GM19455 (cell line): ENCODE measurements around the gene CCDC83.
A peak's percentile ranks its signal among the peaks of the same experiment; 100 is the strongest.
"Not testable (repeated sequence)": the region's sequence is repeated elsewhere in the genome, so short reads cannot be mapped to it uniquely, and the experiment has no call there.

Experiments used
- ATAC-seq: cut with Tn5 transposase; IDR thresholded peaks from one replicate; pipeline ENCODE4 v1.9.1; 2021; ENCODE audit not compliant: unreplicated experiment

The CCDC83 gene

DNA sequence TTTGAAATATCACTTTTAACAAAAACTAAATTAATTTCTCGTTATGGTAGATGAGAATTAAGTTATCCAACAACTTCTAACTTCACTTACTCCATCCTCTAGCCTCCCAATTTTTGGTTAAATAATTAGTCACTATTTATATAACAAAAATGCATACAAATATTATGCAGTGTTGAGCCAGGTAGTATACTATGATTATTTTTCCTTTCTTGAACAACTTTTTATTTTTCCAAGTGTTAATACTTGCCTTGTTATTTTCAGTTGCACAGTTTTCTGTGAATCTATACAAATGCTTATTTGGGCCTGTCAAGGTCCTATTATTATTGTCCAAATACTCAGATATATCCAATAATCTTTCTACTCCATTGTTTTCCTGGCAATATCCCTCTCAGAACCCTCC lies 19.9 kb upstream of the CCDC83 start:
- no peak for ATAC-seq

DNA sequence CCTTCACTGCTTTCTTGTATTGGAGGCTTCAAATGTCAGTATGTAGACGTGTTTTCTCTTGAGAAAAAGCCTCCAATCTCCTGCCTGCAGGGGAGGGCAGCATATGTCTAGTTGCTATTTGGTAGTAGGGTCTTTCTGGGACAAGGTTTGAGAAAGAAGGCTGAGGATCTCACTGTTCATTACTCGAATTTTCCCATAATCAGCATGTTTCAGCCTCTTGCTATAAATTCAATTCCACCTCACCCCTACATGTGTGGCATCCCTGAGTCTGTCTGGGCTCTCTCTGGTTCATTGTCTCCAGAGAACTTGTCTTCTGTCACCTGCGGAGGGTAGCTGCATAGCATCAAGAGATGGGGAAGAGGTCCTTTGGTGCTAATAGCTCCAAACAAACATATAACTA lies 19.5 kb upstream of the CCDC83 start:
- no peak for ATAC-seq

DNA sequence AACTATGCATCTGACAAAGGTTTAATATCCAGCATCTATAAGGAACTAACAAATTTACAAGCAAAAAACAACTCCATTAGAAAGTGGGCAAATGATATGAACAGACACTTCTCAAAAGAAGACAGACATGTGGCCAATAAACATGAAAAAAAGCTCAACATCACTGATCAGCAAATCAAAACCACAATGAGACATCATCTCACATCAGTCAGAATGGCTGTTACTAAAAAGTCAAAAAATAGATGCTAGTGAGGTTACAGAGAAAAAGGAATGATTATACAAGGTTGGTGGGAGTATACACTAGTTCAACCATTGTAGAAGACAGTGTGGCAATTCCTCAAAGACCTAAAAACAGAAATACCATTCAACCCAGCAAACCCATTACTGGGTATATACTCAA lies 14.3 kb upstream of the CCDC83 start:
- not testable (repeated sequence) for ATAC-seq

DNA sequence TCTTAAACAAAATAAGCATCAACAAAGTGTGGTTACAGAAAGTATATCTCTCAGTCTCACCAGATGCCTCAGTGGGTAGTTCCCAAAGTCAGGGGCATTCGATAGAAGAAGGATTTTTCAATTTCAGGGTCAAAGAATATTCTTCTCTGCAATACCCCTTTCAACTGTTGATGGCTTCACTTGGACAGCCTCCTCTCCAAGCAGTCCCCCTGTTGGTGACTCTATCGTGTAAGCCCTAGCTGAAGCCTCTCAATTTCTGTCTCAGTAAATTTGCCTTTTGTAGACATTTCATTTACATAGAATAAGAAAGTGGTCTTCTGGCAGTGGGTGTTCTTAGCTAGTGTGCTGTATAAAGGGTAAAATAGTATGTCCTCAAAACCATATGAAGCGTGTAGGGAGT lies 11.3 kb upstream of the CCDC83 start:
- ATAC-seq = no peak

DNA sequence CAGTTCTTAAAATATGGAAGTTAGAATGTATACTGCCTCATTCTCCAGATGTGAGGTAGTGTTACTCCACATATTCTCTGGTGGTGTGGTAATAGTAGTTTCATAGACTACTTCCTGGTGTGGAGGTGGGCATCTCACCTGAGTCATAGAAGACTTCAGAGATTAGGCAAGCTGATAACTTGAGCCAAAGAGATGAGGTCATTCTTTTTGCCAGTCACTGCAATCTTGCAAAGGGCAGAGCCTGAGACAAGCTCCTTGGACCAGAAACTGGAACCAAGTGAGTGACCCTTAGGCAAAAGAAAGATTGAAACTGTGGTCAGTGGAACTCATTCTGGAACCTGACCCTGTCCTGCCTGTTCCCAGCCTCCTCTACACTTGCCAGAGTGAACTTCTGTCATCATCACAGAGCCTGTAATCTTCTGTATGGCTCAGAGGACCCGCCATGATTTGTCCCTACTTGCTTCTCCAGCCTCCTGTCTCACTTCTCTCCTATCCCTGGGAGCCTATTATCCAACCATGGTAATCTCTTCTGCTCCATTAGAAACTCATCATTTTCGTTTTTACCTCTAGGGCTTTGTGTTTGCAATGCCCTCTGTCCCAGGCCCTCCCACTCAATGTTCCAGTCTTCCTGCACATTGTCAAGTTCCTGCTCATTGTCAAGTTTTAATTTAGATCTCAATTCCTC lies 10.6 kb upstream of the CCDC83 start:
- no peak for ATAC-seq

DNA sequence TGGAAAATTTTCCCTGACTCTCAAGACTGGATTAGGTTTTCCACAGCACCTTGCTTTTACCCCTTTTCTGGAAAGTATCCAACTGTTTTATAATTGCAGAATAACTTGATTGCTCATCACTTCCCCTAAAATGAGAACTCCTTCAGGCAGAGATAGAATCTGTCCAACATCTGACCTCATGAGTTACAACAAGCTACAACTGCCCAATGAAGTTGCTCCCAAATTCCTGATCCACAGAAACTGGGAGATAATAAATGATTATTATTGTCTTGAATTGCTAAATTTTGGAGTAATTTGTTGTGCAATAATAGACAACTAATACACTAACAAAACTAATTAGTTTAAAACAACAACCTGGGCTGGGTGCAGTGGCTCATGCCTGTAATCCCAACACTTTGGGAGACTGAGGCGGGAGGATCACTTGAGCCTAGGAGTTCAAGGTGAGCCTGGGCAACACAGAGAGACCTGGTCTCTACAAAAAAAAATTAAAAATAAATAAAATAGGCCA lies 10.0 kb upstream of the CCDC83 start:
- ATAC-seq = no peak

DNA sequence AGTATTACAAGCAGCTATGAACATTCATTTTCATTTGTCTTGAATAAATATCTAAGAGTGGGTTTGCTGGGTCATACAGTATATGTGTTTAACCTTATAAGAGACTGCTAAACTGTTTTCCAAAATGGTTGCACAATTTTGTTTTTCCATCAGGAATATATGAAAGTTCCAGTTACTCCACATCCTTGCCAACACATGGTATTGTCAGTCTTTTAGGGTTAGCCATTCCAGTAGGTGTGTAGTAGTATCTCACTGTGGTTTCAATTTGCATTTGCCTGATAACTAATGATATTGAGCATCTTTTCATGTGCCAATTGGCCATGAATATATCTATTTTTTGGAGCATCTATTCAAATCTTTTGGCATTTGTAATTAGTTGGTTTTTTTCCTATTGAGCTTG lies 7.7 kb upstream of the CCDC83 start:
- ATAC-seq = no peak

DNA sequence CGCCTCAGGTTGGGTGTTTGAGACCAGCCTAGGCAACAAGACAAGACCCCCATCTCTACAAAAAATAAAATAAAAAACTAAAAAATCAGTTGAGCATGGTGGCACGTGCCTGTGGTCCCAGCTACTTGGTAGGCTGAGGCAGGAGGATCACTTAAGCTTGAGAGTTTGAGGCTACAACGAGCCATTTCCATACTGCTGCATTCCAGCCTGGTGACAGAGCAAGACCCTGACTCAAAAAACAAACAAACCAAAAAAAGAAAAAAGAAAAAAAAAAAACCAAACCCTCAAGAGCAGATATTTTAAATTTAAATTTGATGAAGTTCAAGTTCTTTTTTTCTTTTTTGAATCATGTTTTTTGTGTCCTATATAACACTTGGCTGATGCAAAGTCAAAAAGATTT lies 7.2 kb upstream of the CCDC83 start:
- no peak for ATAC-seq

DNA sequence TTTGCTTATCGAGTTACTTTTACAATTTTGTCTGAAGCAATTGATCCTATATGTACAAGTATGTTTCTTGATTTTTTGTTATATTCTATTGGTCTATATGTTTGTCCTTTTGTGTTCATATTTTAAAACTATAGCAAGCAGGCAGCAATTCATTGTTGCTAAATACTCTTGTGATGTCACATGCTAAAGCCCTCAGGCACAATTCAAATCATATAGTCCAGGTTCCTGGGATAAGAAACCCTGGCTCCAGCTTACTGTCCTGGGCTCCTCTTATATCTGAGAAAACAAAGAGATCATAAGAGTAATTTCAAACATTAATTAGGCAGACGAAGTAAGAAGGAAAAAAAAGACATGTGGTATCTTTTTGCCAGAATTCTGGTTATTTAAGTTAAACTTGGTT lies 6.6 kb upstream of the CCDC83 start:
- no peak for ATAC-seq

DNA sequence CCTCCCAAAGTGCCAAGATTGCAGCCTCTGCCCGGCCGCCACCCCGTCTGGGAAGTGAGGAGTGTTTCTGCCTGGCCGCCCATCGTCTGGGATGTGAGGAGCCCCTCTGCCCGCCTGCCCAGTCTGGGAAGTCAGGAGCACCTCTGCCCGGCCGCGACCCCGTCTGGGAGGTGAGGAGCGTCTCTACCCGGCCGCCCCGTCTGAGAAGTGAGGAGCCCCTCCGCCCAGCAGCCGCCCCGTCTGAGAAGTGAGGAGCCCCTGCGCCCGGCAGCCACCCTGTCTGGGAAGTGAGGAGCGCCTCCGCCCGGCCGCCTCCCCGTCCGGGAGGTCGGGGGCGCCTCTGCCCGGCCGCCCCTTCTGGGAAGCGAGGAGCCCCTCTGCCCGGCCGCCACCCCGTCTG lies 2.4 kb upstream of the CCDC83 start:
- ATAC-seq = not testable (repeated sequence)

DNA sequence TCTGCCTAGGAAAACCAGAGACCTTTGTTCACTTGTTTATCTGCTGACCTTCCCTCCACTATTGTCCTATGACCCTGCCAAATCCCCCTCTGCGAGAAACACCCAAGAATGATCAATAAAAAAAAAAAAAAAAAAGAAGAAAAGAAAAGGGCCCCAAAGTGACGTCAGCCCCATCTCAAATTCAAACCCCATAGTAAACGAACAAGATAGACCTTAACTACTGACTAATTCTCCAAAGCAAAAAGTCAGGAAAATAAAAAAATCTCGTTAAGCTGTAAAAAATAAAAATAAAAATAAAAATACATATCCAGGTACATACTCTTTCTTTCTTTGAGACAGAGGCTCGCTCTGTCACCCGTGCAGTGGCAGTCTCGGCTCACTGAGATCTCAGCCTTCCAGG lies 1.6 kb upstream of the CCDC83 start:
- ATAC-seq = not testable (repeated sequence)

DNA sequence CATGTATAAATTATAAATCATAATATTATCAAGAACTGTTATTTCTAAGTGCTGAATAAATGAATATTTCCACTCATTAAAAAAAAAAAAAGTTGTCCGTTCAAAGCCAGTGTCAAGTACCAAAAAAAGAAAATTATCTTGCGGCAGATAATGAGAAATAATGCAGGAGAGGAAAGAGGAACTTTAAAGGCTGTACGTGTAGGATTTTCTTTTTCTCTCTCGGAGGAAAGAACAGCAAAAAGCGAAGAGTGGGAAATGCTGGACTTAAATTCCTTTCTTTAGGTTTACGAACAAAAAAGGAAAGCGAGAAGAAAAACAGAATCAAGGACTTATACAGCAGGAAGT lies 999 bp upstream of the CCDC83 start:
- ATAC-seq = no peak

DNA sequence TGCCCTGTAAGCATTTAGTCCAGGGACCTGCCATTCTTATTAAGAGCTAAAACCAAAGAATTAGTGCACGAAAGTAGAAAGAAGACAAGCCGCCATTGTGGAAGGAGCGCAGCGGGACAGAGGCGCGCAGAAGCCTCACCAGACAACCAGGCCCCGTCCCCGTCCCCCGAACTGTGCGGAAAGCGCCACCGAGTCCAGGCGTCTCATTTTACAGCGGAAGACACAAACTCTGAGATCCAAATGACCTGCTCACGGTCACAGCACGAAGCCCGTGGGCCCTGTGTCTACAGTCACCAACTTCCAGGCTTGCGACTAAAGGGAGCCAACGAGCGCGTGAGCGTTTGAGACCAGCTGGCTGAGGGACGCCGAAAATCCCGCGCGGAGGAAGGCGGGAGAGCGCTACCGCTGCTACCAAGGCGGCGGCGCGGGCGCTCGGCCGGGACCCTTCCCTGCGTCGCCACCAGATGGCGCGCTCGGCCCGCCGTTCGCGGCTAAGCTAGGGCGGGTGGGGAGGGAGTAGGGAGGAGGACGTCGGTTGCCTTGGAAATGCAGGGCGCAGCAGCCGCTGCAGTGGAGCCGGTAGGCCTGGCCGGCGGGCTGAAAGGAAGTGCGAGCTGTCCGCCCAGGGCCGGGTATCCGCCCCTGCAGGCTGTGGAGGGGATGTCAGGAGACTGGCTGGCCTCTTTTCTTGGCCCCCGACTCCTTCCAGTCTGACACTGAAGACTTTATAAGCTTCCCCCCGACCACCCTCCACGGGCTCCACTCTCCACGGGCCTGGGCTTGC lies 434 bp upstream of the CCDC83 start:
- peak; percentile 99 for ATAC-seq

DNA sequence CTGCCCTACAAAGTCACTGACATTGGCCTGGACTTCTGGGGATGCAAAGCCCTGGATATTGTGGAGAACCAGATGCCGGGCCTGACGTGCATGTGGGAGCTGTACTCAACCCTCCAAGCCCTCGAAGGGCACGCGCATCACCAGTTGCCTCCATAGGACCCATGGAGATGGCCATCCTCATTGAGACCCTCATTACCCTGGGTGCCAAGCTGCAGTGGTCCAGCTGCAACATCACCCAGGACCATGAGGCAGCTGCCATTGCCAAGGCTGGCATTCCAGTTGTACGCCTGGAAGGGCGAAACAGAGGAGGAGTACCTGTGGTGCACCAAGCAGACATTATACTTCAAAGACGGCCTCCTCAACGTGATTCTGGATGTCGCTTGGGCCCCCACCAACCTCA lies 1.9 kb downstream of the CCDC83 start:
- ATAC-seq = no peak

DNA sequence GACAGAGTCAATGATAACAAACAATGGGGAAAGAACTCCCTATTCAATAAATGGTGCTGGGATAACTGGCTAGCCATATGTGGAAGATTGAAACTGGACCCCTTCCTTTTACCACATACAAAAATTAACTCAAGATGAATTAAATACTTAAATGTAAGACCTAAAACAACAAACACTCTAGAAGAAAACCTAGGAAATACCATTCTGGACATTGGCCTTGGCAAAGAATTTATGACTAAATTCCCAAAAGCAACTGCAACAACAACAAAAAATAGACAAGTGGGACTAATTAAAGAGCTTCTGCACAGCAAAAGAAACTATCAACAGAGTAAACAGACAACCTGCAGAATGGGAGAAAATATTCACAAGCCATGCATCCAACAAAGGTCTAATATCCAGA lies 4.4 kb downstream of the CCDC83 start:
- ATAC-seq = not testable (repeated sequence)

DNA sequence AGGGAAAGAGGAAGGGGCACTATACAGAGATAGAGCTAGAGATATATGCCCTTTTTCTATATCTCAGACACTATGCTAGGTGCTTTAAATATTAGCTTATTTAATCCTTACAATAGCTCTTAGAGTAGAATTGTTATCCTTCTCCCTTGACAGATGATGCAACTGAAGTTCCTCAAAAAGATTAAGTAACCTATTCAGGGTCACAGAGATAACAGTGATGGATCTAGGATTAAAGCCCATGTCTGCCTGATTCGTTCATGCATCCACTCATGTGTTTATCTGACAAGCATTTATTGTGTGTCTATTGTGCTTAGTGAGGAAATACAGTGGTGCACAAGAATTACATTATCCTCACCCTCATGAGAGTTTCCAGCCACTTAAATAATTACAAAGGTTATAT lies 8.7 kb downstream of the CCDC83 start:
- ATAC-seq = no peak

DNA sequence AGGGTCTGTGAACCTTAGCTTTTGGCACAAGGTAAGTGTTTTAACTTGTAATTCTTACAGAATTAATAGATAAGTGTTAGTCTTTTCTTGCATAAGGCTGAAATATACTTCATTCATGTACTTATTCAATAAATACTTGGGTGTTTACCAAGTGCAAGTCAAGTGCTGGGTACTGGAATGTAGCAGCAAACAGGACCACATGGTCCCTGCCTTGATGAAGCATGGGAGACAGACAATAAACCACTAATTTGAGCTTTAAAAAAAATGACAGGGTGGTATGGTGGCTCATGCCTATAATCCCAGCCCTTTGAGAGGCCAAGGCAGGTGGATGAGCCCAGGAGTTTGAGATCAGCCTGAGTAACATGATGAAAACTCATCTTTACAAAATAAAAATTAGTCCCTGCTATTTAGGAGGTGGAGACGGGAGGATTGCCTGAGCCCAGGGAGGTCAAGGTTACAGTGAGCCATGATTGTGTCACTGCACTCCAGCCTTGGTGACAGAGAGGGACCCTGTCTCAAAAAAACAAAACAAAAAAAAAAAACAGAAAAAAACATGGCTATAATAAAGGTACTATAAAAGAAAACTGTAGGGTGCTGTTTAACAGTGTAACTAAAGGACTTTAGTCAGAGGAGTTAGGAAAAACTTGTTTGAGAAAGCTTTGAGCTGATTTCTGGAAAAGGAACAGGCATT lies 11.1 kb downstream of the CCDC83 start:
- ATAC-seq = no peak

DNA sequence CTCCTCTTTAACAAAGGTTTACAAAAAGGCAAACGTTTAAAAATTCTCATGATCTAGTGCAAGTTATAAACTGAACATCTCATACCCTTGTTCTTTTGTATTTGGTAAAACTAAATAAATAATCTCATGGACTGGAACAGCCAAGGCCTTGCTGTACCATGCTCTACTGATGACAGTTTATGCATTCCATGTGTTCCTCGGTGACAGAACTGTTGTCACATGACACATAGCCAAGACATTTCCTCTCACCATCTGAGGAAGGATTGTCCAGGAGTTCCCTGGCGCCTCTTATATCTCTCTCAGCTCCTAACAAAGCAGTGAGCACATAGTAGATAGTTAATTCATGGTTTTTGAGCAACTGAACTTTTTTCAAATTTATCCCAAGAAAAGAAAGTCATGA lies 12.6 kb downstream of the CCDC83 start:
- no peak for ATAC-seq

DNA sequence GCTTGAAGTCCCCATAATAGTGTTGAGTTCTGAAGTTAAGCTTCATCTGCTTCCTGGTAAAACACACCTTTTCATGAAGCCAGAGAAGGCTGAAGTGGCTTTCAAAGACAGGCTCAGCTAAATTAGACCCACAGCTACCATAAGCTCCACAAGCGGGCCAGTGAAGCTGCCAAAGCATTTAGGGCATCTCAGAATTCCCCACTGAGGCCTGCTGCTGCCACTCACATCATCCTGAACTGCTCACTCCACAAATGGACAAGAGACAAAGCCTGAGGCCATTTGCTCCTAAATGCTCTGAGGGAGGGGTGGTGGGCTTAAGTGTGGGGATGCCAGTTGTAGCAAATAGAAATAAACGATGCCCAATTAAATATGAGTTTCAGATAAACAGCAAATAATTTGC lies 14.6 kb downstream of the CCDC83 start:
- ATAC-seq = no peak

DNA sequence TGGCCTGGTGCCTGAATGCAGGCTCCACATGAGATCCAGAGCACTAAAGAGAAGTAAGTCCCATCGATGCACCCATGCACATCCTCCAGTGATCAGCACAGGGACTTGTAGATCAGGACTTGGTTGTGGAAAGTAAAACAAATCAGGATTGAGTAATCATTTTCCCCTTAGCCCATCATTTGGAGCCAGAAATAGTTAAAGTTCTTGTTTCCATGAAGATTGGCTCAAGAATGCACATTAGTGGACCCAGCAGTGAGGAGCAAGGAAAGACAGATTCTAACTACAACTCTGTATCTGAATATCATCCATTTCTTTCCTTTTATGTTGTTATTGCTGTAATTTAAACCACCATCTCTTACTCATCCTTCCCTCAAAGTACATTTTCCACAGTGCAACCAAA lies 19.1 kb downstream of the CCDC83 start:
- no peak for ATAC-seq

DNA sequence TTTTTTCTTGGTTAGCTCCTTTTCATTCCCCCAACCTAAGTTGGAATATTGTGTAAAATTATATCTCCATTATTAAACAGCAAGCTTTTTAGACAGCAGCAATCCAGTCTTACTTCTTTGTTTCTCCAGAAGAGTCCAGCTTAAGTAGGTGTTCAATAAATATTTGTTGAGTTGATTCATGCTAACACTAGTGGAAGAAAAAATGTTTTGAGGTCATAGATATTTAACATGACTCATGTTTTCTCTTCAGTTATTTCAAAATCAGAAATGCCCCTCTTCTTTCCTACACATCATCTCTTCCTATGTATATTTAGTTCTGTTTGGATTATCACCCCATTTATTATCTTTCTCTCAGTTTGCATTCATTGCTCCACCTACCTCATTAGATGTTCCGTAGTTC lies 20.3 kb downstream of the CCDC83 start:
- ATAC-seq = no peak

DNA sequence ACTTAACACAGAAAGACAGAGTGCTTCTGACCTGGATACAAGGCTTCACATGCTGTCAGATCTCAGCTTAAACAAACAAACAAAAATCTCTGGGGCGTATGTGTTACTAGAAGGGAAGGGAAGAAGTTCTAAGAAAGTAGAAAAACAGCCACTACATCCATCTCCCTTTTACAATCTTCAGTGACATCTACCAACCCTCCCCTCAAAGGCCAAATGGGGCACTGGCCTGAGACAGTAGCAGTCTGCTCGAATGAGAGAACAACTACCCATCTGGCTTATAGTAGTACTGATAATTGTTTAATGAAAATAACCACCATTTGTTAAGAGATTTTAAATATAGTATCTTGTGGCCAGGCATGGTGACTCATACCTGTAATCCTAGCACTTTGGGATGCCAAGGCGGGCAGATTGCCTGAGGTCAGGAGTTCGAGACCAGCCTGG lies 29.4 kb downstream of the CCDC83 start:
- no peak for ATAC-seq
